NOMO-1 treated with DMSO at 0.1 percent for 48 hours (cell line): ENCODE data around the gene GPBP1.
"Not testable (repeated sequence)": the region's sequence is repeated elsewhere in the genome, so short reads cannot be mapped to it uniquely, and the experiment has no call there.

Experiments
- DNase-seq: peaks from one replicate; lab custom pipeline; 2025; ENCODE audit not compliant: unreplicated experiment; lab: John Stamatoyannopoulos, UW

The GPBP1 gene

DNA sequence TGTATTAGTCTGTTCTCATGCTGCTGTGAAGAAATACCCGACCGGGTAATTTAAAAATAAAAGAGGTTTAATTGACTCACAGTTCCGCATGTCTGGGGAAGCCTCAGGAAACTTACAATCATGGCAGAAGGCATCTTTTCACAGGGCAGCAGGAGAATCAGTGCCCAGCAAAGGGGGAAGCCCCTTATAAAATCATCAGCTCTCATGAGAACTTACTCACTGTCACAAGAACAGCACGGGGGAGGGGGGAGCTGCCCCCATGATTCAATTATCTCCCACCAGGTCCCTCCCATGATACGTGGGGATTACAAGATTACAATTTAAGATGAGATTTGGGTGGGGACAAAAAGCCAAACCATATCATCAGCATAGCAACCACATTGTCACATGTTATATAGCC, 102.5 kb downstream of the GPBP1 start:
- no peak for DNase-seq

DNA sequence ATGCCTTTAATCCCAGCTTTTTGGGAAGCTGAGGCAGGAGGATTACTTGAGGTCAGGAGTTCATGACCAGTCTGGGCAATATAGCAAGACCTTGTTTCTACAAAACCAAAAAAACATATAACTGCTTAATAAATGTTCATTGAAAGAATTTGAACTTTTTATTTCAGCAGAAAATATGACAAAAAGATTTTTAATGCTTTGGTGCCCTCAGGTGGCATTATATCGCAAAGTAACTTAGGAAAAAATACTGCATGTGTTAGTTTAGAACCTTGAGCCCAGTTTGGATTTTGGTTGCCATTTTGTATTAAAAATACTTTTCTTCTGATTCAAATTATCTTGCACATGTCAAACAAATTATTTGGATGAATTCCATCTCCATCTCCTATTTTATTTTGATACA, 103.2 kb downstream of the GPBP1 start:
- no peak for DNase-seq

DNA sequence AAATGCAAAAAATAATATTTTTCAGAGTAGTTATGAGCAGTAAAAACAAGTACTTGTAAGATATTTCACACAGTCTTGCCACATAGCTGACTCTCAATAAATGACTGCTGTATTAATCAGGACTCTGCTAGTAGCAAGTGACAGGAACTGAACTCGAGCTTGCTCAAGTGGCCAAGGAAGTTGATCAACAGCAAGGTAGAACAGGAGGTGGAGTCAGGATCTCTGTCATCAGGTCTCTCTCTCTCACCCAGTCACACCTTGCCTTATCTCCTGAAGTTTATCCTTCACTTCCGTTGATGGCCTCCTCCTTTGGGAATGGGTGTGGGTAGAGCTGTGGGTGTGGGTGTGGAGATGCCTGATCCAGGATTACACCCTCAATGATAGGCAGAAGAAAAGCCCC, 107.0 kb downstream of the GPBP1 start:
- no peak for DNase-seq

DNA sequence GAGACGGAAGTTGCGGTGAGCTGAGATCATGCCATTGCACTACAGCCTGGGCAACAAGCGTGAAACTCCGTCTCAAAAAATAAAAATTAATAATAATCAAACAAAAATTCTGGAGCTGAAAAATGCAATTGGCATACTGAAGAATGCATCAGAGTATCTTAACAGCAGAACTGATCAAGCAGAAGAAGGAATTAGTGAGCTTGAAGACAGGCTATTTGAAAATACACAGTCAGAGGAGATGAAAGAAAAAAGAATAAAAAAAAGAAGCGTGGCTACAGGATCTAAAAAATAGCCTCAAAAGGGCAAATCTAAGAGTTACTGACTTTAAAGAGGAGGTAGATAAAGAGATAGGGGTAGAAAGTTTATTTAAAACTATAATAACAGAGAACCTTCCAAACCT, 111.2 kb downstream of the GPBP1 start:
- DNase-seq, result not testable (repeated sequence)

DNA sequence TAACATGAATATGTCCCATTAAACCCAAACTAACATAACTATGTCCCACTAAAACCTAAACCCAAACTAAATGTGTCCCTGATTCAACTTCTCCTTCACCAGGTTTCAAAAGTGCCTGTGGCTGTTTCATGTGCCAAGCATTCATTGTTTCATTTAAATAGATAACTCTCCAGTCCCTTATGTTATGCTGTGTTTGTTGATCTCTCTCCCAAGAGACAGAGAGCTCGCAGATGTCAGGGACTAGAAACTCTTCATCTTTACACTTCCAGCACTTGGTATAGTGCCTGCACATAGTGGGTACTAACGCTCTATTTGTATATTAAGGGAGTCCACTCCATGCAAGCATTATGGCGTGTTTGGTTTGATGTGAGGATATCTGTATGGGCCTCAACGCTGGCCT, 118.0 kb downstream of the GPBP1 start:
- DNase-seq, result no peak

DNA sequence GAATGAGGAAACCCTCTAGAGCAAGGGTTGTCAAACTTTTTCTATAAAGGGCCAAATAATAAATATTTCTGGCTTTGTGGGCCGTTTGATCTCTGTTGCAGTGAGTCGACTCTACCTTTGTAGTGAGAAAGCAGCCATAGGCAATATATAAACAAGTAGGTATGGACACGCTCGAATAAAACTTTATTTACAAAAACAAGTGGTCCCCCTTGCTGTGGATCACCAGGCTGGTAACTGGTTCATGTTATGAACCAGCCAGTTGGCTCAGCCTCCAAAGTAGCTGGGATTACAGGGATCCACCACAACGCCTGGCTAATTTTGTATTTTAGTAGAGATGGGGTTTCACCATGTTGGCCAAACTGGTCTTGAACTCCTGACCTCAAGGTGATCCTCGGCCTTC, 118.5 kb downstream of the GPBP1 start:
- DNase-seq, result no peak

DNA sequence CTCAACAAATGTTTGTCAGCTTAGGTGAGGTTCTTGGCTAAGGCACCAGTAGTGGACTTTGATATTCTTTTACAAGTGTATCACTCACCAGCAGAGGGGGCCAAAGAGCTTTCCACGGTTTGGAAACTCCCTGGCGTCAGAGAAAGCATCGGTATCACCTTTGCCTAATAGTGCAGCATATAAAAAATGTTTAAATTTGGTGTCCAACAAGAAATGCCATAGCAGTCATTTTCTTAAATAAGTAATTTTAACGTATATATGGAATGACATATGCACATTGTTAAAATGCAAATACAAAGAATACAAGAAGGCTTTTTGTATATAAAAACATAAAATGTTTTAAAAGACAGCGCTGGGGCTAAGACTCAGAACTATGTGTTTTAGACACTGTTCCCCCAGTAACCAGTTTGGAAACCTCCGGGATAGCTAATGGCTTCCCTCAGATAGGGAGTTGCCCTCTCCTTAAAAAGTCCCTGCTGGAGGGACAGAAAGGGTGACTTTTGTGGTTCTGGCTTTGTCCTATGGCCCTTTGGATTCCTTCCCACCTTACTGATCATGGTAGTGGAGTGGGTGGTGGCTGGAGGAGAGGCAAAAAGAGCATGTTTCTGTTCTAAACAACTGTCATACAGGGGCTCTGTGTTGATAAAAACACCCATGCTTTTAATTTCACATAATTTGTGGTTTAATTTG, 124.6 kb downstream of the GPBP1 start:
- peak; percentile 74 for DNase-seq

DNA sequence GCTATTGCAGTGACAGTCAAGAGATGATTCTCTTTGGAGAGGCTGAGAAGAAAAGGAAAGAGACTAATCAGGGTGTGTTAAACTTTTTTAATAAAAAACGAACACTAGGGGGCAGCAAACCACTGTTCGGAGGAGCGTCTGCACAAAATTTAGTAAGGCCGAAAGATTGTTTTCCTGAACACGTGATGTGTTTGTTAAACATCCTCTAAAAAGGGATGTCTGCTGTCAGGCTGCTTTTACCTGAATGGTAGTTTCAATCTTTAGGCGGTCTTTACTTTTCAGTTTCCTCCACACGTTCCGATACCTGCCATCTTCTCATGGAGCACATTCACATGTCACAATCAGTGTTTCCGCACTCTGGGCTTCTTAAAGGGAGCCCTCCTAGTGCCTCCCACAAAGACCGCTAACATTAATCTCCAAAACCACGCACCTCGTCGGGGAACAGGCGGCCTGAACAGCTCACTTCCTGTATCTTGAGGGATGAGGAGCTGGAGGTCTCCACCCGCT, 125.2 kb downstream of the GPBP1 start:
- peak; percentile 73 for DNase-seq

DNA sequence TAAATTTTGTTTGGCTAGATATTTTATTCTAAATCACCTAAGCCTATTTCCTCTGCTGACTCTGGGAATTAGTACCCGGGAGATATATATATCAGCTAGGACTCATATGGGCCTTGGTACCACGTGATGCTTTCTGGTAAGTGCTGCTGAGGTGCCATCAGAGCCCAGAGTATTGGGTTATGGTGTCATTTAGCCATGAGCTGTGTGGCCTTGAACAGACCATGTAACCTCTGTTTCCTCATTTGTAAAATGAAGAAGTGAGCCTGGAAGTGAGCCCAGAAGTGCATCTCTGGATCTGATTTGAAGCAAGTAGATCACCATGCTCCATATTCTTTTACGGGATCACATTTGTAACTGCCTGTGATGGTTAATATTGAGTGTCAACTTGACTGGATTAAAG, 126.1 kb downstream of the GPBP1 start:
- DNase-seq, result peak; percentile 30

DNA sequence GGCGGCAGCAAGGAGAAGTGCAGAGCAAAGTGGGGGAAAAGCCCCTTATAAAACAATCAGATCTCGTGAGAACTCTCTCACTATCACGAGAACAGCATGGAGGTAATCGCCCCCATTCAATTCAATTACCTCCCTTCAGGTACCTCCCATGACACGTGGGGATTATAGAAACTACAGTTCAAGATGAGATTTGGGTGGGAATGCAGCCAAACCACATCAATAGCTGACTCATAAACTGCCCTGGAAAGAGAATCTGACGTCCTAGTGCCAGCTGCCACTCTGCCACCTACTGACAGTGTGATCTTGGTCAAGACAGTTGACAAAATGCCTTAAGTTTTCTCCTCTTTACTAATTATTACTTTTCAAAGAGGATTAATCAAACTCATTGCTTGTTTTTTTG, 128.3 kb downstream of the GPBP1 start:
- peak; percentile 2 for DNase-seq

DNA sequence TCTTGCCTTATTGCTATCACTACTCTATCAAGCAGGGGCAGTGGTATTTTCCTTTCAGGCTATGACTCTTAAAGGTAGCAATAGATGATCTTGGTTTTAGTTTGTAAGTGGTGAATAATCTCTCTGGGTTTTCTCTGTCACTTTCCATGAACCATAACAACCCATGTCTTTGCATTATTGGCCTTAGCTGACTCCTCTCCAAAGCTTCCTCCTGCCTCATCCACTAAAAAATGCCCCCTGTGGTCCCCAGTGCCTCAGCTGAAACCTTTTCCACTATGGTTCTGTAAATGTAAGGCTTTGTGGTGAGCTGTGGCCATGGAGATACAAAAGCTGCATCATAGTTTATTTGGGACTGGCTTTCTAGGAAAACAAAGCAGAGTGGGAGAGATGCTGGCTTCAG, 128.8 kb downstream of the GPBP1 start:
- DNase-seq, result no peak

DNA sequence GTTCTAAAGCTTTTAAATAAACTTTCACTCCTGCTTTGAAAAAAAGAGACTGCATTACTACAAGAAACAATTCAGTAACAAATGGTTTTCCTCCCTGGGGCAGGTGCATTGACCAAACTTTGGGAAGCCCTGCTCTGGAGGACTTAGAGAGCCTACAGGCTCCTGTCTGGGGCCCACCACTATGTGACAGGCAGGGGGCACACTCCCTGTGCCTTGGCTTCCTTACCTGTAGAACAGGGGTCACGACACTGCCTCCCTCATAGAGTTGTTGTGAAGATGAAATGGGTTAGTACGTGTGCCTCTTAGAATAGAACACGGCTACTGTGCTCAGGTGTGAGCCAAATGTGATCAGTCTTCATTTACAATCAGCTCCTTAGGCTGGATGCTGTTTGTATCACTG, 130.1 kb downstream of the GPBP1 start:
- no peak for DNase-seq

DNA sequence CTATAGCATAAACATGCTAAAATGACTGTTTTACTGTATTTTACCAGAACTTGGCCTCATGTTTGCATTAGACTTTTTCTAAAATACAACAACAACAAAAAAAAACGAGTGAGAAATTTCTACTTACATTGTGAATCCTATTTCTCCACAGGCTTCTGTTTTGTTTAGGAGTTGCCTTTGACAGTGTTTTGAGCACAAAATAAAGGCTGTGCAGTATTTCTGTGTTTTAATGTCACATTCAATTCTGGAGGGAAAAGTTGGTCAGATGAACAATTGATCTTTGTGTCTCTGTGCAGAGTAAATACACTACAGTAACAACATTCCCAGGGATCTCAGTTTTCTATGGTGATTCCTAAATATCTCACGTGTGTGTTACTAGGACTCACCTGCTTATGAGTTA, 131.1 kb downstream of the GPBP1 start:
- no peak for DNase-seq

DNA sequence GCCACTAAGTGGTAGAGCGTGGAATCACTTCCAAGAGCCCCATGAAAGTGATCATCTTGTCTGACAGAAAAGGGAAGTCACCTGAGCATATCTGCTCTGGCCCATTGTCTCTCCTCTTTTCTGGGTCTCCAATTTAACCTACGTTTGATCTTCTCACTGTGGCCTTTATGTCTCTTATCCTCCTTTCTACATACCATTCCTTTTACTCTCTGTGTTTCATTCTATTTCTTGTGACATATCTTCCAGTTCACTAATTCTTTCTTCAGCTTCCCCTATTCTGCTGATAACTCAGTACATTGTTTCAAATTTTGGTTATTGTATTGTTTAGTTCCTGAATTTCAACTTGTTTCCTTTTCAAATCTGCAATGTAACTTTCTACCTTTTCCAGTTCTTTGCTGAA, 132.5 kb downstream of the GPBP1 start:
- DNase-seq, result no peak

DNA sequence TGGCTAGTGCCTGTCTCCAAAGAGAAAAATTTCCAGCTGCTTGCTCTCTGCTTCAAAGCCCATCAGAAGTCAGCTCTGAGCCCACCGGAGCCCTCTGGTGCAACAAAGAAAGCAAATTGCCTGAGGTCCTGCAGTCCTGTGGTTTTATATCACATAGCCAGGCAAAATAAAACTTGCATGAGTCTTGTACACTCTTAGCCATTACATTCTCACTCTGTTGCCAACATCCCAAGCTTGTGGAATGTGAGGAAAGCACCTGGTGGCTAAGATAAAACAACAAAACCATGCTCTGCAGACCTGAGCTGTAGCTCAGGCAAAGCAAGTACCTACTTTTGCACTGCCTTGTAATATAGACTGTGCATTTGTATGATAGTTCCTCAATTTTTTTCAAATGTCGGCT, 133.7 kb downstream of the GPBP1 start:
- no peak for DNase-seq

DNA sequence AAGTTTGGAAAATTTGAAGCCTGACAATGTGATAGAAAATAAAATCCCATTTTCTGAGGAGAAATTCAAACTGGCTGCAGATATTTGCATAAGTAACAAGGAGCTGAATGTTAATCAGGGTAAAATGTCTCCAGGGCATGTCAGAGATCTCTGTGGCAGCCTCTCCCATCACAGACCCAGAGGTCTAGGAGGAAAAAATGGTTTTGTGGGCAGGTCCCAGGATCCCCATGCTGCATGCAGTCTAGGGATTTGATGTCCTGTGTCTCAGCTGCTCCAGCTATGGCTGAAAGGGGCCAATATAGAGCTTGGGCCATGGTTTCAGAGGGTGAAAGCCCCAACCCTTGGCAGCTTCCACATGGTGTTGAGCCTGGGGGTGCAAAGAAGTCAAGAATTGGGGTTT, 135.2 kb downstream of the GPBP1 start:
- not testable (repeated sequence) for DNase-seq

DNA sequence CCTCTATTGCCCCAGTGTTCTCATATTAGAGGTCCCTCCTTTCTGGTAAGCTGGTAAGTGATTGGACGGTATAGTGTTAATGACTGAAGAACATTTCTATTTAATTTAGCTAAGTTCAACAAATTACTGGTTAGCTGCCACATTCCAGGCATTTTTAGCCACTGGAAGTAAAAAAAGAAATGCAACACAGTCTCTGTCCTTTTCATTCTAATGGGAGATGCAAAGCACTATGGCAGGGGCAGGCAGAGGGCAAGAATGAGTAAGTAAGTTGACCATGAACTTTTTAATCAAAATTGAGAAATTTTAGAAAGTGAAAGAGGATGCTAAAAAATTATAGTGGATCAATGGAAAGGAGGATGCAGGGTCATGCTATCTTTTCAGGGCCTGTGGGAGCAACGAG, 137.4 kb downstream of the GPBP1 start:
- DNase-seq, result peak; percentile 6

DNA sequence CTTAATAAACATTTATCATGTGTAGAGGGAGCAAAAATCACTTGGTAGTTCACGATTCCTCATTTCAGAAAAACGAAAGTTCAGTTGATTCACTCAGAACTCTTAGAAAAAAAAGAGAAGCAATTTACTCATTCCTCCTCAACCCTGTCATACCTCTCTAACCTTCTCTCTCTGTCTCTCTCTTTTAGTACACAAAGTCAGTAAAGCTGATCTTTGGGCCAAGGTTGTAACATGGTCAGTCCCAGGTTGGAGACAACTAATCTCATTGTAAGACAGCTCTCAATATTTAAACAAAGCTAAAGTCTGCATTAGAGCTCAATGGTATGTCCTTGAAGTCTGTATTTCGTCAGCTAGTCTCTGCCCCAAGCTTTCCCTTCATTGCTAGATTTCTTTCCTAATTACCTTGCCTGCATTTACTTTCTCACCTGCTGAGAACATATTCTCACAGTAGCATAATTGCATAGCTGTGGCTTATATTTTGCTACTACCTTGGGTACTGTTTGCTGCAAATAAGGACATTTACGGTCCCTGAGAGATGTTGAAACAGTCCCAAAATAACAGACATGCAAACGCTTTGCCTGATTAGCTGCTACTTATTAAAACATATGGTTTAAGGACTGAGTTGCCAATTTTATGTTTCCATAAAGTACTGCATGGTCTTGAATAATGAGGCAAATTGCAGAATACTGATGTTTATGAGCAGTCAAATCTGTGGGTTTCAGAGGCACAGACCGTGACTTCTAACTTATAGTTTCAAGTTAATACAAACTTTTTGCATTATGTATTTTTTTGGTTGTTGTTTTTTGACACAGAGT, 138.3 kb downstream of the GPBP1 start:
- peak; percentile 64 for DNase-seq

DNA sequence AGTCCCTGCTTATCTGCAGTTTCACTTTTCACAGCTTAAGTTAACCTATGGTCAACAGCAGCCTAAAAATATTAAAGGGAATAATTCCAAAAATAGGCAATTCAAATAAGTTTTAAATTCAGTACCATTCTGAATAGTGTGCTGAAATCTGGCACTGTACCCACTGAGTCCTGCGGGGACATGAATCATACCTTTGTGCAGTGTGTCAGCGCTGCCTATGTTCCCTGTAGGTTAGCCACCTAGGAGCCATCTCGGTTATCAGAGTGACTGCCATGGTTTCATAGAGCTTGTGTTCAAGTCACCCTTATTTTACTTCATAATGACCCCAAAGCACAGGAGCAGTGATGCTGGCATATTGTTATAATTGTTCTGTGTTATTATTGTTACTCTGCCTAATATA, 139.9 kb downstream of the GPBP1 start:
- no peak for DNase-seq
